Chondrocyte (in vitro differentiated cells): ENCODE measurements around the gene MYO1F. TPM values are rescaled to one million over a fixed set of nuclear protein-coding genes. Genes with fewer than 3 reads are reported as not detected.
A peak's percentile ranks its signal among the peaks of the same experiment; 100 is the strongest.

ENCODE experiments used
- DNase-seq: peaks from one replicate; pipeline ENCODE4 v3.0.0; 2021; ENCODE audit warnings: mixed read lengths, low spot score
- H3K27ac Mint-ChIP-seq: one replicate; pipeline ENCODE4 v1.8.0; 2021; ENCODE audit warnings: mild to moderate bottlenecking, moderate library complexity, mixed read lengths; ENCODE audit not compliant: unreplicated experiment
- H3K27me3 Mint-ChIP-seq: 2 replicates; pipeline ENCODE4 v1.8.0; 2021; ENCODE audit warnings: low read depth, mixed read lengths
- H3K36me3 Mint-ChIP-seq: 2 replicates; pipeline ENCODE4 v1.8.0; 2021; ENCODE audit warnings: low read depth, mixed read lengths
- H3K4me1 Mint-ChIP-seq: 2 replicates; pipeline ENCODE4 v1.8.0; 2021; ENCODE audit warnings: low read depth, mild to moderate bottlenecking, mixed read lengths
- H3K4me3 Mint-ChIP-seq: one replicate; pipeline ENCODE4 v1.8.0; 2021; ENCODE audit warnings: mild to moderate bottlenecking, moderate library complexity, mixed read lengths; ENCODE audit not compliant: unreplicated experiment
- H3K9me3 Mint-ChIP-seq: 2 replicates; pipeline ENCODE4 v1.8.0; 2021; ENCODE audit warnings: low read depth, mixed read lengths
- total RNA-seq: library from RNA; stranded (reverse); gene quantifications from 3 replicates; pipeline ENCODE4 v1.2.1, GENCODE V29; 2021
- TF ChIP-seq, protein P1 (sequence below): fragments of 200-600 bp; sonication (generic); IDR thresholded peaks from 2 replicates; pipeline ENCODE4 v1.5.0; 2021; ENCODE audit warnings: antibody characterized with exemption, mild to moderate bottlenecking, moderate library complexity

The MYO1F gene
- total RNA-seq, 1 donor from 2014 or later = 0.50 TPM

DNA sequence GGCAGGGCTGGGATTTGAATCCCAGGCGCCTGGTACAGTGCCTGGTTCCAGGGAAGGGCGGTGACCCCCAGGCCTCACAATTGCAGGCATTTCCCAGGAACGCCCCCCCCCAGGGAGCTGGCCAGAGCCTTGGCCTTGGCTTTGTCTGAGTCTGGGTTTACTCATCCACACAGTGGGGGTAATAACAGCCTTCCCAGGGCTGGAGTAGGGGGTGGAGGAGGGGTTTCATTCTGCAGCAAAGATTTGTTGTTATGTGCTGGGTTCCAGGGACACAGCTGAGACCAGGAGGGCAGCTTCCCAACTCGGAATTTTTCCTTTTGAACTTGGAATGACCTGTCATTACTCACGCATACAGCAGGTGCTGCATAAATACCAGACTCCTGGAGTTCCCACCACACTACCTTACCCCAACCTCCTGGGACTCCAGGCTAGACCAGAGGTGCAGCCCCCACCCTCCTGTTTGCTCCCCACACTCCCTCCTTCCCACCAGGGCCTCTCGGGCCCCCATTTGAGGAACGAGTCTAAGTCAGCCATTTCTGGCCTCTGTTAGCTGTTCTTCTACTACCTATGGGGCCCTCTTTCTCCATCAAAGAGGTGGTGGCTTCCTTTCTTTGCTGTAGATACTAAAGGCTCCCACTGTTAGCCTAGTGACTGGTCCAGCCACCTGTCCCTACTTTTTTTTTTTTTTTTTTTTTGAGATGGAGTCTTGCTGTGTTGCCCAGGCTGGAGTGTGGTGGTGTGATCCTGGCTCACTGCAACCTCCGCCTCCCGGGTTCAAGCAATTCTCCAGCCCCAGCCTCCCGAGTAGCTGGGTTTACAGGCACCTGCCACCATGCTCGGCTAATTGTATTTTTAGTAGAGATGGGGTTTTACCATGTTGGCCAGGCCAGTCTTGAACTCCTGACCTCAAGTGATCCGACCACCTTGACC lies 34.9 kb upstream of the MYO1F start:
- peaks cover 47% of the 10 kb centered on the region for H3K4me1 Mint-ChIP-seq
- no peaks in the 10 kb centered on the region for H3K9me3 Mint-ChIP-seq
- TF ChIP-seq, protein P1, sequence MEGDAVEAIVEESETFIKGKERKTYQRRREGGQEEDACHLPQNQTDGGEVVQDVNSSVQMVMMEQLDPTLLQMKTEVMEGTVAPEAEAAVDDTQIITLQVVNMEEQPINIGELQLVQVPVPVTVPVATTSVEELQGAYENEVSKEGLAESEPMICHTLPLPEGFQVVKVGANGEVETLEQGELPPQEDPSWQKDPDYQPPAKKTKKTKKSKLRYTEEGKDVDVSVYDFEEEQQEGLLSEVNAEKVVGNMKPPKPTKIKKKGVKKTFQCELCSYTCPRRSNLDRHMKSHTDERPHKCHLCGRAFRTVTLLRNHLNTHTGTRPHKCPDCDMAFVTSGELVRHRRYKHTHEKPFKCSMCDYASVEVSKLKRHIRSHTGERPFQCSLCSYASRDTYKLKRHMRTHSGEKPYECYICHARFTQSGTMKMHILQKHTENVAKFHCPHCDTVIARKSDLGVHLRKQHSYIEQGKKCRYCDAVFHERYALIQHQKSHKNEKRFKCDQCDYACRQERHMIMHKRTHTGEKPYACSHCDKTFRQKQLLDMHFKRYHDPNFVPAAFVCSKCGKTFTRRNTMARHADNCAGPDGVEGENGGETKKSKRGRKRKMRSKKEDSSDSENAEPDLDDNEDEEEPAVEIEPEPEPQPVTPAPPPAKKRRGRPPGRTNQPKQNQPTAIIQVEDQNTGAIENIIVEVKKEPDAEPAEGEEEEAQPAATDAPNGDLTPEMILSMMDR = no peak
- H3K36me3 Mint-ChIP-seq = no peaks in the 10 kb centered on the region
- no peak for DNase-seq
- no peaks in the 10 kb centered on the region for H3K27me3 Mint-ChIP-seq
- H3K27ac Mint-ChIP-seq = peak overlapping the region; percentile 46
- H3K4me3 Mint-ChIP-seq = peak overlapping the region; percentile 39

GRCh38 chr19:8611391-8611876 lies 34.2 kb upstream of the MYO1F start:
- H3K27me3 Mint-ChIP-seq = no peaks in the 10 kb centered on the region

GRCh38 chr19:8610936-8611300 lies 33.7 kb upstream of the MYO1F start:
- Mint-ChIP-seq H3K4me3 (no peak overlapping the region), H3K9me3 (no peaks in the 10 kb centered on the region)

More at GRCh38 chr19:8611391-8611876, 34.2 kb upstream of the MYO1F start:
- Mint-ChIP-seq H3K9me3 (no peaks in the 10 kb centered on the region), H3K4me3 (peak overlapping the region; percentile 39), H3K4me1 (peaks cover 52% of the 10 kb centered on the region), H3K36me3 (peaks cover 1% of the 10 kb centered on the region), H3K27ac (peak overlapping the region; percentile 71)
- no peak for DNase-seq
- TF ChIP-seq, protein P1 = no peak

DNA sequence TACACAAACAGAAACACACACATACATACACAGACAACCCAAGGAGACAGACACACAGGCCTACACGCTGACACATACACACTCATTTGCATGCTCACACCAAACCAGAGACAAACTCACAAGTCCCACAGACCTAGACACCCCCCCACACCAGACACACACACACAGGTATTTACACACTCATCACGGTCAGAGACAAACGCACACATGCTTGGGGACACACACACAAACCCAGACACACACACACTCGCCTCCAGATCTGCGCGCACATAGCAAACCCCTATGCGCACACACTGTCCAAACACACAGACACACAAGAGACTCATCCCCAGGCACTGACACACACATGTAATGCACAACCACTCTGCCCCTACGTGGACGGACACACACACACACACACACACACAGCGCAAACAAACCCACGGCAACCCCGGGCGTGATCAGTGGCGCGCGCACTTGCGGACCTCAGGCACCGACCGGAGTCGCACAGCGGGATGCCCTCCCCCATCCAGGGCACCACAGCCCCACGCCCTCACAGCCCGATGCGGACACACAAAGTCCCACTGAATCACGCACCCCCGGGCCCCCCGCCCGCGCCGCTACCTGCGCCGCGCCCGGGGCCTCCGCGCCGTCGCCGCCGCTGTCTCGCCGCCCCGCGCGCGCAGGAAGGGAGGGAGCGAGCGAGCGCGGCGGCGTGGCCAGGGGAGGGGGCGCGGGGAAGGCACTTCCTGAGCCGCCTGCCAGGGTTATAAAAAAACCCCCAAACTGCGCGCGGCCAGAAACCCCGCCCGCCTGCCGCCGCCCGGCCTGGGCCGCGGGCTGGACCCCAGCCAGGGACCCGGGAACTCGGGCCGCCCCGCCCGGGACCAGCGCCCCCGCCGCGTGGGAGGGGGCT lies 33.0 kb upstream of the MYO1F start, which contains the start of gene ADAMTS10:
TSS of gene ADAMTS10 (minus strand) at position 675 of the 895 bp plus-strand sequence. CDS start 5,005 bp downstream, outside the sequence.
- Mint-ChIP-seq H3K4me1 (peaks cover 46% of the 10 kb centered on the region), H3K9me3 (no peaks in the 10 kb centered on the region), H3K4me3 (peak within 1 kb of the TSS; percentile 90), H3K27ac (peak within 1 kb of the TSS; percentile 90), H3K36me3 (peaks cover 3% of the 10 kb centered on the region), H3K27me3 (no peaks in the 10 kb centered on the region)
- TF ChIP-seq, protein P1 = no peak
- DNase-seq = no peak

More at GRCh38 chr19:8610936-8611300, 33.7 kb upstream of the MYO1F start:
- no peak overlapping the region for H3K27ac Mint-ChIP-seq
- DNase-seq = no peak
- peaks cover 53% of the 10 kb centered on the region for H3K4me1 Mint-ChIP-seq
- no peaks in the 10 kb centered on the region for H3K27me3 Mint-ChIP-seq
- TF ChIP-seq, protein P1 = no peak
- peaks cover 1% of the 10 kb centered on the region for H3K36me3 Mint-ChIP-seq
